GM18858 (cell line): ENCODE measurements around the gene CCR2.
A peak's percentile ranks its signal among the peaks of the same experiment; 100 is the strongest.

ENCODE experiments used
- ATAC-seq: cut with Tn5 transposase; IDR thresholded peaks from one replicate; pipeline ENCODE4 v1.9.1; 2021; ENCODE audit not compliant: unreplicated experiment

The CCR2 gene

GRCh38 chr3:46354478-46354877 is 567 bp downstream of the CCR2 start:
- no peak for ATAC-seq

GRCh38 chr3:46354984-46355383 is 1.1 kb downstream of the CCR2 start:
- ATAC-seq = no peak

- ATAC-seq = no peak
Observed at GRCh38 chr3:46356276-46356675, 2.4 kb downstream of the CCR2 start.

GRCh38 chr3:46356909-46357308 is 3.0 kb downstream of the CCR2 start:
- no peak for ATAC-seq

GRCh38 chr3:46358466-46358865 is 4.6 kb downstream of the CCR2 start:
- no peak for ATAC-seq

GRCh38 chr3:46359733-46360493 is 6.0 kb downstream of the CCR2 start:
- ATAC-seq = no peak

- no peak for ATAC-seq
Observed at GRCh38 chr3:46360907-46361306, 7.0 kb downstream of the CCR2 start.

- ATAC-seq = no peak
Observed at GRCh38 chr3:46361408-46362283, 7.7 kb downstream of the CCR2 start.

- ATAC-seq = no peak
Observed at GRCh38 chr3:46365041-46365440, 11.1 kb downstream of the CCR2 start.

GRCh38 chr3:46365737-46366524 is 12.0 kb downstream of the CCR2 start:
- ATAC-seq = no peak

- no peak for ATAC-seq
Observed at GRCh38 chr3:46367811-46368210, 13.9 kb downstream of the CCR2 start.

GRCh38 chr3:46368569-46368968 is 14.7 kb downstream of the CCR2 start:
- no peak for ATAC-seq

- ATAC-seq = no peak
Observed at GRCh38 chr3:46369151-46369550, 15.2 kb downstream of the CCR2 start.

- ATAC-seq = peak; percentile 58
Observed at GRCh38 chr3:46369675-46370132, 15.8 kb downstream of the CCR2 start.

GRCh38 chr3:46370839-46371518 is 17.1 kb downstream of the CCR2 start, which contains the start of gene CCR5:
Gene CCR5, plus strand, starts transcription at chr3:46370946. Its CDS starts 1,957 bp downstream, at chr3:46372903.
- no peak for ATAC-seq

- ATAC-seq = no peak
Observed at GRCh38 chr3:46371519-46372340, 17.8 kb downstream of the CCR2 start.

GRCh38 chr3:46372492-46373359 is 18.8 kb downstream of the CCR2 start:
- no peak for ATAC-seq

- ATAC-seq = no peak
Observed at GRCh38 chr3:46374755-46375154, 20.8 kb downstream of the CCR2 start.

- no peak for ATAC-seq
Observed at GRCh38 chr3:46375218-46375617, 21.3 kb downstream of the CCR2 start.
